Measurements from ENCODE around the gene AGPAT4.

The AGPAT4 gene

DNA sequence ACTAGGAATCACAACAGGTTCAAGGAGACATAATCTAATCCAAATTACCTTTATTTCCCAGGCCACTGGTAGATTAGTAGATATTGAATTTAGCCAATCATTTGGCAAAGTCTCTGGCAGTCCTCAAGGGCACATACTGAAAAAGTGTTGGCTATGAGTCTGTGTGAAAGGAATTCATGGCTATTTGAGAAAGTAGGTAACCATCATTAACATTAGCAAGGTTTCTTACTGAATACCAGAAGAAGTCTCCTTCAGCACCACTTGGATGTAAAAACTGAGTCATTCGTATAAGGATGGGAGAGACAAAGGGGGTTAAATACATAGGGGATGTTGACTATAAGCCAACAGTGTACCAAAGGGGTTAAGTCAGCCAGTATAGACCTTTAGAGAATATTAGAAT, 36.7 kb downstream of the AGPAT4 start:
- no peak for DNase-seq (ENCODE audit: low read depth in 2 of 2)
- TF ChIP-seq, protein P1, sequence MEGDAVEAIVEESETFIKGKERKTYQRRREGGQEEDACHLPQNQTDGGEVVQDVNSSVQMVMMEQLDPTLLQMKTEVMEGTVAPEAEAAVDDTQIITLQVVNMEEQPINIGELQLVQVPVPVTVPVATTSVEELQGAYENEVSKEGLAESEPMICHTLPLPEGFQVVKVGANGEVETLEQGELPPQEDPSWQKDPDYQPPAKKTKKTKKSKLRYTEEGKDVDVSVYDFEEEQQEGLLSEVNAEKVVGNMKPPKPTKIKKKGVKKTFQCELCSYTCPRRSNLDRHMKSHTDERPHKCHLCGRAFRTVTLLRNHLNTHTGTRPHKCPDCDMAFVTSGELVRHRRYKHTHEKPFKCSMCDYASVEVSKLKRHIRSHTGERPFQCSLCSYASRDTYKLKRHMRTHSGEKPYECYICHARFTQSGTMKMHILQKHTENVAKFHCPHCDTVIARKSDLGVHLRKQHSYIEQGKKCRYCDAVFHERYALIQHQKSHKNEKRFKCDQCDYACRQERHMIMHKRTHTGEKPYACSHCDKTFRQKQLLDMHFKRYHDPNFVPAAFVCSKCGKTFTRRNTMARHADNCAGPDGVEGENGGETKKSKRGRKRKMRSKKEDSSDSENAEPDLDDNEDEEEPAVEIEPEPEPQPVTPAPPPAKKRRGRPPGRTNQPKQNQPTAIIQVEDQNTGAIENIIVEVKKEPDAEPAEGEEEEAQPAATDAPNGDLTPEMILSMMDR (IDR thresholded peaks at IDR 0.05; ENCODE audit: low read depth, low read length), result no peak
- no peak overlapping the region for H3K4me3 ChIP-seq (replicated peaks in 1 of 2; ENCODE audit: low read depth in 2 of 2, low read length in 2 of 2)

DNA sequence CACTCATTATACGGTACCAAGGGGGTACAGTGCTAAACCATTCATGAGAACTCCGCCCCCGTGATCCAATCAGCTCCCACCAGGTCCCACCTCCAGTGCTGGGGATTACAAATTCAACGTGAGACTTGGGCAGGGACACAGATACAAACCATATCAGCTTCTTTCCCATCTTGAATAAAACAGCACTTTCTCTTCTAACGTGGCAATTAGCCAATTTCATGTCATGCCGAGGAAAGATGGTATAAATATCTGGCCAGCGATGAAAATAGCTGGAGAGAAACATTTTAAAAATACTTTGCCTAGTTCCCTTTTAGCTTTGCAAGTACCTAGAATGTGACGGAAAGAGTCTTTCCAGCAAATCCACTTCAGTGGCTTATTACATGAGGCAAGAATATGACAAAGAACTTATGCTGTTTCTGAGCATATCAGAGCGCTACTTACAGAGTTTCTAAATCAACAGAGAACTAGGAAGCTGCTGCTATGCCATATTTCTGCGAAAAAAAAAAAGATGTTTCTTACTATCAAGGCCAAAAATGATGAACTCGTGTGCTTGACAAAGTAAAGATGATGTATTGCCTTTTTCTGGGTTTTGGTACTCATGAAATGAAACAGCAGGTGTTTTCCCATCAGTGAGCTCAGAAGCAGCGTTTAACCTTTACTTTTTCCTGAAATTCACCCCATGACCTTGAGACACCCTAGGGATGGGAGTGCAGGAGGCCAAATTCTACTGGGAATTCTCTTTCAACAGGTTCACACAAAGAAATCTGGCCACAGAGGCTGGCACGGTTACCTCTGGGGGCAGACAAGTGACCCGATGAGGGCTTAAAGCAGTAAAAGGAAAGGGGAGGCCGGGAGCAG, 37.9 kb downstream of the AGPAT4 start:
- no peak overlapping the region for H3K4me3 ChIP-seq (replicated peaks in 1 of 2; ENCODE audit: low read depth in 2 of 2, low read length in 2 of 2)
- no peak for DNase-seq (ENCODE audit: low read depth in 2 of 2)
- TF ChIP-seq, protein P1 (IDR thresholded peaks at IDR 0.05; ENCODE audit: low read depth, low read length), result no peak

DNA sequence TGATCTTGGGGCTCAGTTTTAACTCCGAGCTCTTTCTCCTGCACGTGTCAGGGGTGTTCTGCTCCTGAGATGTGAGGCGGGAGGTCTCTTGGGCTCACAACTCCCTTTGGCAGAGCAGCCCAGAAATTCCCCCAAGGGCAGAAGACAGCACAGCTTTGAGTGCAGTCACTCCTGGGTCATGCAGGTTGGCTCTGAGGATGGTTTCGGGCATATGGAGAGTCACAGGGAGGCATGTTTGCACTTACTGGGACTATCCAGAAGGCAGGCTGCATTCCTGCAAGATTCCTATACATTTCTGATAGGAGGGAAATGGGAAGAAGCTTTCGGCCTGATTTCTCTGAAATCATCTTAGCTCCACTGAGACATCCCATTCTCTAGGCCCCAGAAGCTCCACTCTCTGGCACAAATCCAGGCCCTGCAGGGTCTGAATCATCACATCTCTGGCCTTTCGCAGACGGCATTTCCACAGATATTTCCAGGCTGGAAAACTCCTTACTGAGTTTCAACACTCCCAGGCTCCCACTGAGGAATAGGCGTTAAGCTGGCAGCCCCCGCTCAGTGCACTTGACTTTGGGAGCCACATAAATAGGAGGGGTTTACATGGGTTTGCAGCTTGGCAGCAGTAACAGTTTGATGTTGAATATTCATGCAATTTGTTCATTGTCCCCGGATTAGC, 39.7 kb downstream of the AGPAT4 start:
- peak; percentile 91 to 94 for DNase-seq (ENCODE audit: low read depth in 2 of 2)

DNA sequence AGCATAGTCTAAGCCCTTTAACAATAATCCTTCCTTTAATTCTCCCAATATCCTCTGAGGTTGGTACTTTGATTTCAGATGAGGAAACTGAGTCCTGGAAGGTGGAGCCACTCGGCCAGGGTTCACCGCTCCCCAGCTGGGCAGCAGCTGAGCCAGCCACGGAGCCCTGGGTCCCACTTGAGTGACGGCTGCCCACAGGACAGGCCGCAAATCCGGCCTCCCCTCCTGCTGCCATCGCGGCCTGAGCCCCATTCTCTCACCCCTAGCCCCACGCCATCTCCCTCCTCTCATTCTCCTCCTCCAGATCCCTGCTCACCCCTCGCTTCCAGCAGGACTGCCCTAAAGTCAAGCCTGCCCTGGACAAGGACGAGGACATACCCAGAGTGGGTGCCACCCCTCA, 41.4 kb downstream of the AGPAT4 start:
- TF ChIP-seq, protein P1 (IDR thresholded peaks at IDR 0.05; ENCODE audit: low read depth, low read length), result no peak
- no peak for DNase-seq (ENCODE audit: low read depth in 2 of 2)
- no peak overlapping the region for H3K4me3 ChIP-seq (replicated peaks in 1 of 2; ENCODE audit: low read depth in 2 of 2, low read length in 2 of 2)

More for the DNA sequence above, 39.7 kb downstream of the AGPAT4 start:
- no peak overlapping the region for H3K4me3 ChIP-seq (replicated peaks in 1 of 2; ENCODE audit: low read depth in 2 of 2, low read length in 2 of 2)
- TF ChIP-seq, protein P1 (IDR thresholded peaks at IDR 0.05; ENCODE audit: low read depth, low read length), result no peak

DNA sequence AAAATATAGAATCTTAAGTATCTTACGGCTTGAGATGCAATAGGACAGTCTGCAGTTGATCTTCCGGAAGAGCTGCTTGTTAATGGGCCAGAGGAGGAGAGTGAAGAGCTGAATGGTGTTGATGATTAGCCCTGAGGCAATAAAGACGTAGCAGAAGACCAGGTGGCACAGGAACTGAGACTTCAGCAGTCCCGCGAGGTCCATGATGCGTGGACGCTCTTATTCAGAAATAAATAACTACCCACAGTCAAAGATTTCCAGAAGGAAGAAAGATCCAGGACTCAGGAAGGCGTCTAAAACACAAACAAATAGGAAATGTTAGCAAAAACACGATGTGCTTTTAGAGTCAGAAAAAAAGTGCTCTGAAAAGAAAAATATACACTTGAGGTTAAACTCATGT, 41.9 kb downstream of the AGPAT4 start:
- H3K4me3 ChIP-seq (replicated peaks in 1 of 2; ENCODE audit: low read depth in 2 of 2, low read length in 2 of 2), result no peak overlapping the region
- TF ChIP-seq, protein P1 (IDR thresholded peaks at IDR 0.05; ENCODE audit: low read depth, low read length), result no peak
- DNase-seq (ENCODE audit: low read depth in 2 of 2), result no peak

DNA sequence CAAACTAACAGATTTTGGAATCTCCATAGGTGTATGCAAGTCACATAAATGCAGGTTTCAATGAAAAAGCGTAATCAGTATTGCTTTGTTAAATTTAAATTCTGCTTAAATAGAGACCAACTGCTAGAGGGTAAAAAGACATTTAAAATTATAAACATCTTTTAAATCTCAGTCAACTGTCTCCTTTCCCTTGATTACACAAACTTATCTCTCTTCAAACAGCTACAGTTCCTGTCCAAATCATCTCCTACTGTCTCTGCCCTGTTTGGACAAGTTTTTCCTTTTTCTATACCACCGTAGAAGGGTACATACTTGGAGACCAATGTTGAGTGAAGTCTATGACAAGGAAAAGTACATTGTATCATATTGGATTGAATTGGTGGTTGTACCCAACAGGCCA, 43.5 kb downstream of the AGPAT4 start:
- H3K4me3 ChIP-seq (replicated peaks in 1 of 2; ENCODE audit: low read depth in 2 of 2, low read length in 2 of 2), result no peak overlapping the region
- no peak for DNase-seq (ENCODE audit: low read depth in 2 of 2)
- TF ChIP-seq, protein P1 (IDR thresholded peaks at IDR 0.05; ENCODE audit: low read depth, low read length), result no peak
